Dendritic cell treated with granulocyte-macrophage colony-stimulating factor and Interleukin-4, amounts not matched to agents 40 ng/mL and 50 ng/mL, for 4 days (primary cell): ENCODE results near the gene RBM22.
A peak's percentile ranks its signal among the peaks of the same experiment; 100 is the strongest.

Source experiments
- H3K27ac Mint-ChIP-seq: one replicate; pipeline ENCODE4 v1.8.0; 2022; ENCODE audit warnings: mild to moderate bottlenecking, mixed read lengths
- H3K27me3 Mint-ChIP-seq: one replicate; pipeline ENCODE4 v1.8.0; 2022; ENCODE audit warnings: mild to moderate bottlenecking, mixed read lengths
- H3K36me3 Mint-ChIP-seq: one replicate; pipeline ENCODE4 v1.8.0; 2022; ENCODE audit warnings: low read depth, mixed read lengths
- H3K4me1 Mint-ChIP-seq: one replicate; pipeline ENCODE4 v1.8.0; 2022; ENCODE audit warnings: low read depth, mixed read lengths
- H3K4me3 Mint-ChIP-seq: one replicate; pipeline ENCODE4 v1.8.0; 2022; ENCODE audit warnings: mild to moderate bottlenecking, moderate library complexity, mixed read lengths
- H3K9me3 Mint-ChIP-seq: one replicate; pipeline ENCODE4 v1.8.0; 2022; ENCODE audit warnings: mixed read lengths
- intact Hi-C: fragments of 100-400 bp; cut with micrococcal nuclease; formaldehyde crosslinking; loops from one replicate; pipeline ENCODE4 v1.15.0; 2022

RBM22 gene

DNA sequence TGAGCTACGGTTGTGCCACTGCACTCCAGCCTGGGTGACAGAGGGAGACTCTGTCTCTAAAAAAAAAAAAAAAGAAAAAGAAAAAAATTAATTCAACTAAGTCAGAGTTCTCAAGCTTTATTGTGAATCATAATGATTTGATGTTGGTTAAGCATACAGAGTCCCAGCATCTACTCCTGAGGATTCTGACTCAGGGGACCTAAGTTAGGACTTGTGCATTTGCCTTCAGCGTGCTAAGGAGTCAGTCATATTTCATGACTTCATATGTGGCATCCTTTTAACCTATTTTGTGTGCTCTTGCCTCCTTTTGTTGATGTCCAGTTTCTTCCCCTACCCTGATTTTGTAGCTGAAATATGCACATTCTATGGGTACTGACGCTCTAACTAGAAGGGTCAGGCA lies 36.9 kb downstream of the RBM22 start:
- no peaks in the 10 kb centered on the region for H3K9me3 Mint-ChIP-seq
- intact Hi-C loops: no loop called here
- H3K27ac Mint-ChIP-seq: no peak overlapping the region
- H3K36me3 Mint-ChIP-seq: no peaks in the 10 kb centered on the region
- H3K4me1 Mint-ChIP-seq: no peaks in the 10 kb centered on the region
- peaks cover 9% of the 10 kb centered on the region for H3K27me3 Mint-ChIP-seq
- H3K4me3 Mint-ChIP-seq: no peak overlapping the region

DNA sequence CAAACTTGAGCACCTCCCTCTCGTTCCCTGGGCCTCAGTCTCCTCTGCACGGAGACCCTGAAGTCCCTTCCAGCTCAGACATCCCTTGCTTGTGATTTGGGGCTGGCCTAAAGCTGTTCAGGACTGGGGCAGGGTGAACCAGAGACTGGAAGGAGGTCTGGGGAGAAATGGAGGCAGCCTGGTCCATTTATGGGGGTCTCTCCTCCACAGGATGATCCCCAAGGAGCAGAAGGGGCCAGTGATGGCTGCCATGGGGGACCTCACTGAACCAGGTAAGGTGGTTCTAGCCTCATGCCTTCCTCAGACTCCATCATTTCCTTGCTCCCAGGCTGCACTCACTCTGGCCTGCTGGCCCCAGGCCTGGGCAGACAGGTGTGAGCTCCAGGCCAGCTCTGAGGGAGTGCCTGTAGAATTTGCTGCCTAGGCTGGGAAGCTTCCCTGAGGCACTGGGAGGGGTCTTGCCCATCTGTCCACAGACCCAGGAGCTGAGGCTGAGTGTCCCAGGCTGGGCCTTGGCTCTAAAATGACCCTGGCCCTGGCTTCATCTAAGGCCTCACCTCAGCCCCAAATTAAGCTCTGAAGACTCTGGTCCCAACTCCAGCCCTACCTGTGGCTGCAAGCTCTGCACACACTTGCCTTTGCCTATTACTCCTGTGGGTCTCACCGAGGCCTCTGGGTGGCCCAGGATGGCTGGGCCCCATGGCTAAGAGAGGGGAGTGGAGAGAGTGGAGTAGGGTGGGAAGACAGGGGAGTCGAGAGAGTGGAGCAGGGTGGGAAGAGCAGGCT lies 37.9 kb downstream of the RBM22 start:
- Mint-ChIP-seq H3K4me3 (no peak overlapping the region), H3K27ac (no peak overlapping the region), H3K9me3 (no peaks in the 10 kb centered on the region), H3K4me1 (no peaks in the 10 kb centered on the region), H3K27me3 (peaks cover 9% of the 10 kb centered on the region), H3K36me3 (no peaks in the 10 kb centered on the region)
- intact Hi-C loops: no loop called here

DNA sequence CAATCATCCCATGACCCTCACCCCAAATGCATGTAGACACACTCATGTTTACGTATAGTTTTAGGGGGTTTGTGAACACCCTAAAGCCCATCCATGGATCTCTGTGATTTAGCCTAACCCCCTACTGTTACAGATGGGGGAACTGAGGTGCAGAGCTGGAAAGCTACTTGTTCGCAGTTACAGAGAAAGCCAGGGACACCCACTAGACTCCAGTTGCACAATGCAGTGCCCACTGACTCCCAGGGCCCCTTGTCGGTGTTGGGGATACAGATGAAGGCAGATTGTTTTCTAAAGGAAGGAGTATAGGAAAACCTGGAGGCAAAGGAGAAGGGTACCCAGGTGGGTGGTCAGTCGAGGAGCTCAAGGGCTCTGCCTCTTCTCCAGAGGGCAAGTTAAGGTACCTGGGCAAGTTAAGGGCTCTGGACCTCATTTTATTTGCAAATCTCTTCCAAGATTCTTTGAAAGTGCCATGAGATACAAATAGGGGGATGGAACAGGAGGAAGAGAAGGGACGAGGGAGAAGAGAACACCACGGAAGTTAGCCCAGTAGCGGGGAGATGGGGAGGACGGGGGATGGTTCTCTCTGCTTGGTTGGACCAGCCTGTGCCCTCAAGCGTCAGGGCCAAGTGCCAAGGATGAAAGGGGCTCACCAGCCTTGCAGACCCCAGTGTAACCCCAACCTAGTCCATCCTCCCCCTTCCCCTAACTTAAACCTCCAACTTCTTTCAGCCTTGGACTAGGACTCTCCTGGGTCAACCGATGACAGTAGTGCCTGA lies 38.9 kb downstream of the RBM22 start:
- Mint-ChIP-seq H3K36me3 (no peaks in the 10 kb centered on the region), H3K4me3 (no peak overlapping the region), H3K27ac (no peak overlapping the region), H3K9me3 (no peaks in the 10 kb centered on the region), H3K27me3 (peaks cover 17% of the 10 kb centered on the region), H3K4me1 (peaks cover 4% of the 10 kb centered on the region)
- intact Hi-C loops: no loop called here

DNA sequence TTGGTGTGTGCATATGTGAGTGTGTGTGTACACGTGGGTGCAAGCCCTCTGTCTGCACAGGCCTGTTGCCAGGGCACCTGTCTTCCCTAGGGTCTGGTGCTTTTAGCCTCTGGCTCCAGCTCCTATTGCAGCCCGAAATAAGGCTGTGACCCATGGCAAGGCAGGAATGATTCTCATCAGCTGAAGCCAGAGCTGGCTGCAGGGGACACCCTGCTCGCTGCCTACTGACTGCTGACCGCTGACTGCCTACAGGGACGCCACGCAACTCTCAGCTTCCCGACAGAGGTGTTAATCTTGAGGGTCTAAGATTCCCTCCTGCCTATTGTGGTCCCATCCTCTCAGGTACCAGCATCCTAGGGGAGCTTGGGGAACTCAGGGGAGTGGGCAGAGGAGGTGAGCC lies 39.8 kb downstream of the RBM22 start, which contains the start of gene MYOZ3:
MYOZ3 (plus strand) TSS at position 166 of the 400 bp plus-strand sequence. CDS start 1,691 bp downstream, outside the sequence.
- Mint-ChIP-seq H3K4me3 (no peak within 1 kb of the TSS), H3K27me3 (peaks cover 20% of the 10 kb centered on the region), H3K4me1 (peaks cover 8% of the 10 kb centered on the region), H3K36me3 (no peaks in the 10 kb centered on the region), H3K9me3 (no peaks in the 10 kb centered on the region), H3K27ac (no peak within 1 kb of the TSS)
- intact Hi-C loops: no loop called here

DNA sequence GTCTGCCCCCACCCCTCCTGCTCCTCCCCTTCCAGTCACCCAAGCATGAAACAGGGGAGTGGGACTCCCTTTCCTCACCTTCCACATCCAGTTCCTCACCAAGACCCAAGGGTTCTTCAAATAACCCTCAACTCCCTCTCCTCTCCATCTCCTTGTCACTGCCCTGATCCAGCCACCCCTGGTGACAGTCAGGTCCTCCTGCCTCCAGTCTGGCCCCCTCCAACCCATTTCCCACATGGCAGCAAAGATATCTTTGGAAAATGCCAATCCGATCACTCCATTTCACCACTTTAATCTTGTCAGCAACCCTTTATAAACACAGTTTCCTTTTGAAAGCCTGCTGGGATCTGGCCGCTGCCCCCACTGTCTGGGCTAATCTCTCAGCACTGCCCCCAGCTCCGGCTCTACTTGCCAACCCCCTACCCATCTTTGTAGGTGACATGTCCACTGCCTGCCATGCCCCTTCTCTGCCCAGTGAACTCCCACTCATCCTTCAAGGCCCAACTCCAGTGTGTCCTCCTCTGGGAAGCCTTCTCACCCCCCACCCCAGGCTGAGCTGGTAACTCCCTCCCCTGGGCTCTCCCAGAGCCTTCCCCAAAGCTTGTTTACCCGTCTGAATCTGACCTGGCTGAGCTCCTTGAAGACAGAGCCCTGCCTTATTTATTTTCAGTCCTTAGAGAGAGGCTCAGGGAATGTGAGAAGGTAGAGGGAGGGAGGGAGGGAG lies 40.6 kb downstream of the RBM22 start:
- intact Hi-C loops: no loop called here
- H3K4me3 Mint-ChIP-seq: no peak overlapping the region
- peaks cover 8% of the 10 kb centered on the region for H3K4me1 Mint-ChIP-seq
- H3K27me3 Mint-ChIP-seq: peaks cover 26% of the 10 kb centered on the region
- no peaks in the 10 kb centered on the region for H3K36me3 Mint-ChIP-seq
- H3K27ac Mint-ChIP-seq: no peak overlapping the region
- H3K9me3 Mint-ChIP-seq: no peaks in the 10 kb centered on the region

DNA sequence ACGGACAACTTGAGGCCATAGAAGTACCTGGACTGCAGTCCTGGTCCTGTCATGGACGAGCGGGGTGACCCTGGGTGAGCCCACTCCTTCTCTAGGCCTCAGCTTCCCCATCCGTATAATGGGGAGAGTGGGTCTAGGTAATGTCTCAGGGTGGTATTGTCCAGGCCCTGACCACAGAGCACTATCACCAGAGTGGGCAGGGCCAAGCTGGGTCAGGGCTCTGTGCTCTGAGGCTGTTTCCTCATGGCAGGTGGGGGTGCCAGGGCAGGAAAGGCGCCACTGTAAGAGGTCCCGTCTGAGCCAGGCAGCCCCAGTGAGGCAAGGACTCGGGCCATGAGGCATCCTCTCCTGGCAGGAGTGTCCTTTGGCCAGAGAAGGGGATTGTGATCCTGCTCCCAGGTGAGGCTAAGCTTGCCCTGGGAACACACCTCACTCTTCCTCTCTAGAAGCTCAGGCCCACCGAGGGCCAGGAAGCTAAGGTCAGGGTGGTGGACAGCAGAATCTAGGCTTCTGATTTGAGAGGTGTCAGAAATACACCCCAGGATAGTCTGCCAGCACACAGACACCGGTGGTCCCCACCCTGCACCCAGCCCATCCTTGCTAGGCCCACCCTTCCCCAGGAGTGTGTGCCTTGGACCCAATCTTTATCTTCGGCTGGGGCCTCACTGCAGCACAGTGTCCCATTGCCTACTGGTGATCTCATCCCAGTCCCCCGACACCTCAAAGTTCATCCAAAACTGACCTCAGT lies 41.3 kb downstream of the RBM22 start:
- Mint-ChIP-seq H3K27me3 (peaks cover 31% of the 10 kb centered on the region), H3K4me1 (peaks cover 8% of the 10 kb centered on the region), H3K9me3 (no peaks in the 10 kb centered on the region), H3K36me3 (no peaks in the 10 kb centered on the region), H3K4me3 (no peak overlapping the region), H3K27ac (no peak overlapping the region)
- intact Hi-C loops: loop anchor here (10.0 kb wide), 1 partner anchor 205 kb away; no protein-coding TSS in a partner anchor

DNA sequence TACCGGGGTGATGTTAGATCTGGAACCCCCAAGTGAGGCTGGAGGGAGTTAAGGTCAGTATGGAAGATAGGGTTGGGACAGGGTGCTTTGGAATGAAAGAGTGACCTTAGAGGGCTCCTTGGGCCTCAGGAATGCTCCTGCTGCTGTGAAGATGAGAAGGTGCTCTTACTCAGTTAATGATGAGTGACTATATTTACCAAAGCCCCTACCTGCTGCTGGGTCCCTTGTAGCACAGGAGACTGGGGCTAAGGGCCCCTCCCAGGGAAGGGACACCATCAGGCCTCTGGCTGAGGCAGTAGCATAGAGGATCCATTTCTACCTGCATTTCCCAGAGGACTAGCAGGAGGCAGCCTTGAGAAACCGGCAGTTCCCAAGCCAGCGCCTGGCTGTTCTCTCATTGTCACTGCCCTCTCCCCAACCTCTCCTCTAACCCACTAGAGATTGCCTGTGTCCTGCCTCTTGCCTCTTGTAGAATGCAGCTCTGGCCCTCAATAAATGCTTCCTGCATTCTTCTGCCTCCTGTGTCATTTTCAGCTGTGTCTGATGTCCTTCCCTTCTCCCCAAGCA lies 42.1 kb downstream of the RBM22 start:
- Mint-ChIP-seq H3K27me3 (peaks cover 32% of the 10 kb centered on the region), H3K4me1 (peaks cover 8% of the 10 kb centered on the region), H3K9me3 (no peaks in the 10 kb centered on the region), H3K36me3 (no peaks in the 10 kb centered on the region), H3K27ac (no peak overlapping the region), H3K4me3 (no peak overlapping the region)
- intact Hi-C loops: loop anchor here (10.0 kb wide), 1 partner anchor 204 kb away; no protein-coding TSS in a partner anchor

DNA sequence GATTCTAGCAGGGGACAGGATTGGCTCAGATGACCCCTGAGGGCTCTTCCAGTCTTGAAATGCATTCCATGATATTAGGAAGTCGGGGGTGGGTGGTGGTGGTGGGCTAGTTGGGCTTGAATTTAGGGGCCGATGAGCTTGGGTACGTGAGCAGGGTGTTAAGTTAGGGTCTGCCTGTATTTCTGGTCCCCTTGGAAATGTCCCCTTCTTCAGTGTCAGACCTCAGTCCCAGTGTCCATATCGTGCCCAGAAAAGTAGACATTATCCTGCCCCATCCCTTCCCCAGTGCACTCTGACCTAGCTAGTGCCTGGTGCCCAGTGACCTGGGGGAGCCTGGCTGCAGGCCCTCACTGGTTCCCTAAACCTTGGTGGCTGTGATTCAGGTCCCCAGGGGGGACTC lies 42.7 kb downstream of the RBM22 start:
- Mint-ChIP-seq H3K36me3 (no peaks in the 10 kb centered on the region), H3K4me1 (peaks cover 8% of the 10 kb centered on the region), H3K27me3 (peaks cover 35% of the 10 kb centered on the region), H3K9me3 (no peaks in the 10 kb centered on the region), H3K27ac (no peak overlapping the region), H3K4me3 (no peak overlapping the region)
- intact Hi-C loops: loop anchor here (10.0 kb wide), 1 partner anchor 203 kb away; no protein-coding TSS in a partner anchor

DNA sequence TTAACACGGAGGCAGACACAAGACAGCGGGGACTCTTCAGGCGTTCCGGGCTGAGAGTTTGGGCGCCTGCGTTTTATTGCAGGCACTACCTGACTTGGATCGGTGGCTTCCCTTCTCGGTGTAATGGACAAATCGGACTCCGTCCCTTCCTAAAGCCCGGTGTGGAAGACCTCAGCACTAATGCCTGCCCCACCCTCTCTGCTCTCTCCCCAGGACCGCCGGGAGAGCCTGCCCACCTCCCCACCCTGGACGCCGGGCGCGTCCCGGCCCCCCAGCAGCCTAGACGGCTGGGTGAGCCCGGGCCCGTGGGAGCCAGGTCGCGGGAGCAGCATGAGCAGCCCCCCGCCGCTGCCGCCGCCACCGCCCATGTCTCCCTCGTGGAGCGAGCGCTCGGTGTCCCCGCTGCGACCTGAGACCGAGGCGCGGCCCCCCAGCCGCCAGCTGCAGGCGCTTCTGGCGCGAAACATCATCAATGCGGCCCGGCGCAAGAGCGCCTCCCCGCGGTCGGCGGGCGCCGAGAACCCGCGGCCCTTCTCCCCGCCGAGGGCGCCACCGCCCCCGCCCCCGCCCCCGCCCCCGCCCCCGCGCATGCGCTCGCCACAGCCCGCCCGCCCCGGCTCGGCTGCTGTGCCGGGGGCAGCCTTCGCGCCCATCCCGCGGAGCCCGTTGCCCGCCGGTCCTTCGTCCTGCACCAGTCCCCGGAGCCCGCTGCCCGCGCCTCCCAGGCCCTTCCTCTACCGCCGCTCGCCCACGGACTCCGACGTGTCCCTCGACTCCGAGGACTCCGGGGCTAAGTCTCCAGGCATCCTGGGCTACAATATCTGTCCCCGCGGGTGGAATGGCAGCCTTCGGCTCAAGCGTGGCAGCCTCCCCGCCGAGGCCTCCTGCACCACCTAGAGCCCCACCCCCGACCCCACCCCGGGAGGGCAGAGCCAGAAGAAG lies 44.4 kb downstream of the RBM22 start:
- Mint-ChIP-seq H3K9me3 (no peaks in the 10 kb centered on the region), H3K27ac (no peak overlapping the region), H3K27me3 (peaks cover 32% of the 10 kb centered on the region), H3K4me1 (peaks cover 8% of the 10 kb centered on the region), H3K36me3 (no peaks in the 10 kb centered on the region), H3K4me3 (peak overlapping the region; percentile 74)
- intact Hi-C loops: loop anchor here (1.0 to 10.0 kb wide), 2 partner anchors 95 to 202 kb away; no protein-coding TSS in a partner anchor

DNA sequence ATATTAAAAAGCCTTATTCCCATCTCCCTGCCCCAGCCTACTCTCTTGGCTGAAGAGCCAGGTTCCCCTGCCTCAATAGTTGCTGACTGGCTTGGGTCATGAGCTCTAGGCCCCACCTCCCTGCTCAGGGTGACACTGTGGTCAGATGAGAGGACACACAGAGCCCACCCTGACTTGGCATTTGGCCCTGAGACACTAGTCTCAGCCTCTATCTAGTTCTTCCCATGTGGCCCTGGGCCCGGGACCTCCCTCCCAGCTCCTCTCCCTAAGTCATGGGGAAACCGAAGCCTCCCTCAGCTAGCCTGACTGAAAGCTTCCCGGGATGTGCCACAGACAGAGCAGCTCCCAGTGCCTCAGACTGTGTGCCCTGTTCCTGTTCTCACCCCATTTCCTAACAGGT lies 45.6 kb downstream of the RBM22 start:
- intact Hi-C loops: loop anchor here (10.0 kb wide), 1 partner anchor 200 kb away; no protein-coding TSS in a partner anchor
- Mint-ChIP-seq H3K27ac (no peak overlapping the region), H3K9me3 (no peaks in the 10 kb centered on the region)

DNA sequence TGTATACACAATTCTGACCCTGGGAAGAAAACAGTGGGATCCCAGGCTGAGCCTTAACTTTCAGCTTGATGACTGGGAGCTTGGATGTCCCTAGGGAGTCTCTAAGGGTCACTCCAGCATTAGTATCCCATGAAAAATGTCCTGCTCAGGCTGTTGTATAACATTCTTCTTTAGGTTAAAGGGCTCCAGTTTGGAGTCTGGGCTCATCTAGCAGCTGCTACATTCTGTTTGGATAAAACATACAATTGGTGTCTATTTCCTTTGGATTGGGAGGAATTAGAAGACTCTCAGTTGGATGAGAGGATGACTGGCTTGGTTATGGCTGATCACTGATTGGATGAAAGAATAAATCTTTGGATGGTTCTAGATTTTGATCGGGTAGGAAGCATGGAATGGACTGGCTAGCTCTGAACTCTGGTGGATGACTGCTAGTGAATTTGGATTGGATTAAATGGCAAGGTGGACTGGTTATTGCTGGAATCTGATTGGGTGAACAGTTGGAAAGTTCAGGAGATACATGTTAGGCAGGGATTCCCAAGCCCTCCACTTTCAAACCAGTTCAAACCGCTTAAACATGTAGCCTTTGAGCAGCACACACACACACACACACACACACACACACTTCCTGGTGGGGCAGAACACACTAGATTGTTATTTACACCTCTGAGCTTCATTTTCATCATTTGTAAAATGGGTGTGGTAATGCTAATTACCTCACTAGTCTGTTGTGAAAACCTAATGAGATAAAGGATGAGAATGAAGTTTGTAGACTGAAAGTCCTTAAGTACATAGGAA lies 46.9 kb downstream of the RBM22 start:
- Mint-ChIP-seq H3K36me3 (no peaks in the 10 kb centered on the region), H3K4me1 (peaks cover 8% of the 10 kb centered on the region), H3K27ac (no peak overlapping the region), H3K9me3 (no peaks in the 10 kb centered on the region), H3K4me3 (no peak overlapping the region), H3K27me3 (peaks cover 28% of the 10 kb centered on the region)
- intact Hi-C loops: loop anchor here (10.0 kb wide), 1 partner anchor 199 kb away; no protein-coding TSS in a partner anchor

More for the DNA sequence above, 45.6 kb downstream of the RBM22 start:
- H3K4me3 Mint-ChIP-seq: no peak overlapping the region
- H3K36me3 Mint-ChIP-seq: no peaks in the 10 kb centered on the region
- peaks cover 31% of the 10 kb centered on the region for H3K27me3 Mint-ChIP-seq
- peaks cover 8% of the 10 kb centered on the region for H3K4me1 Mint-ChIP-seq
